SU-DHL-6 (cell line): ENCODE measurements around the gene LYG2.

Source experiments
- EZH2phosphoT487 ChIP-seq: fragments of 200-600 bp; sonication (generic), shearing (Covaris generic); conservative IDR thresholded peaks from 2 replicates; pipeline ENCODE4 v1.6.1; 2018; ENCODE audit warnings: mild to moderate bottlenecking, antibody characterized with exemption, low read length, moderate library complexity, mixed read lengths
- TF ChIP-seq, protein P1 (sequence below): fragments of 200-600 bp; sonication (generic); IDR thresholded peaks from one replicate; pipeline ENCODE4 v1.5.1; 2017; ENCODE audit warnings: antibody characterized with exemption, mild to moderate bottlenecking, low read length, moderate library complexity; ENCODE audit not compliant: insufficient read depth, poor library complexity, severe bottlenecking

DNA sequence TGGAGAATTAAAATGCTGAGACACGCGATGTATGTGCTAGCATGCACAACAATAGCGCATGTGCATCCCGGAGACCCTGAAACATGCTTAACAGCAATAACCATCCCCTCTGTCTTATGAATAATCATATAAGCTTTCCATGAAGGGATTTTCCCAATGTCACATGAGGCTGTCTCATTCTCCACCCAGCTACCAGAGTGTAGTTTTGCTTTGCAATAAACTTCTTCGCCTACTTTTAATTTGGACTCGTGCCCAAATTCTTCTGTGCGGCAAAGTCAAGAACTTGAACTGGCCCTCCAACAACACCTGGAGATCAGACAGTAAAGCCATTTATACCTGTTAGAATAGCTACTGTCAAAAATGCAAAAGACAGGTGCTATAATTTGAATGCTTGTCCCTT is 30.1 kb upstream of the LYG2 start:
- TF ChIP-seq, protein P1, sequence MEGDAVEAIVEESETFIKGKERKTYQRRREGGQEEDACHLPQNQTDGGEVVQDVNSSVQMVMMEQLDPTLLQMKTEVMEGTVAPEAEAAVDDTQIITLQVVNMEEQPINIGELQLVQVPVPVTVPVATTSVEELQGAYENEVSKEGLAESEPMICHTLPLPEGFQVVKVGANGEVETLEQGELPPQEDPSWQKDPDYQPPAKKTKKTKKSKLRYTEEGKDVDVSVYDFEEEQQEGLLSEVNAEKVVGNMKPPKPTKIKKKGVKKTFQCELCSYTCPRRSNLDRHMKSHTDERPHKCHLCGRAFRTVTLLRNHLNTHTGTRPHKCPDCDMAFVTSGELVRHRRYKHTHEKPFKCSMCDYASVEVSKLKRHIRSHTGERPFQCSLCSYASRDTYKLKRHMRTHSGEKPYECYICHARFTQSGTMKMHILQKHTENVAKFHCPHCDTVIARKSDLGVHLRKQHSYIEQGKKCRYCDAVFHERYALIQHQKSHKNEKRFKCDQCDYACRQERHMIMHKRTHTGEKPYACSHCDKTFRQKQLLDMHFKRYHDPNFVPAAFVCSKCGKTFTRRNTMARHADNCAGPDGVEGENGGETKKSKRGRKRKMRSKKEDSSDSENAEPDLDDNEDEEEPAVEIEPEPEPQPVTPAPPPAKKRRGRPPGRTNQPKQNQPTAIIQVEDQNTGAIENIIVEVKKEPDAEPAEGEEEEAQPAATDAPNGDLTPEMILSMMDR: no peak
- TF ChIP-seq EZH2phosphoT487: no peak
